Measurements from ENCODE around the gene ATP6AP1. TPM values are rescaled to one million over a fixed set of nuclear protein-coding genes. Genes with fewer than 3 reads are reported as not detected.
"Not testable (repeated sequence)": the region's sequence is repeated elsewhere in the genome, so short reads cannot be mapped to it uniquely, and the experiment has no call there.

ATP6AP1 gene, protein sequence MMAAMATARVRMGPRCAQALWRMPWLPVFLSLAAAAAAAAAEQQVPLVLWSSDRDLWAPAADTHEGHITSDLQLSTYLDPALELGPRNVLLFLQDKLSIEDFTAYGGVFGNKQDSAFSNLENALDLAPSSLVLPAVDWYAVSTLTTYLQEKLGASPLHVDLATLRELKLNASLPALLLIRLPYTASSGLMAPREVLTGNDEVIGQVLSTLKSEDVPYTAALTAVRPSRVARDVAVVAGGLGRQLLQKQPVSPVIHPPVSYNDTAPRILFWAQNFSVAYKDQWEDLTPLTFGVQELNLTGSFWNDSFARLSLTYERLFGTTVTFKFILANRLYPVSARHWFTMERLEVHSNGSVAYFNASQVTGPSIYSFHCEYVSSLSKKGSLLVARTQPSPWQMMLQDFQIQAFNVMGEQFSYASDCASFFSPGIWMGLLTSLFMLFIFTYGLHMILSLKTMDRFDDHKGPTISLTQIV
- 100 to 1,000 TPM; 144 to 170 (median 166) TPM for polyA plus RNA-seq (ENCODE audit: insufficient read length in 3 of 3)
- long read RNA-seq, donor 1, transcript ATP6AP1-201 (10 exons, 2,099 nt), result major isoform, 66 of 76 reads
- long read RNA-seq, donor 1, partial matches to known transcripts, result 7 of 76 reads
- long read RNA-seq, donor 1, other reads (novel, unspliced or antisense), result 0 of 76 reads
- long read RNA-seq, donor 2, transcript ATP6AP1-201 (10 exons, 2,099 nt), result major isoform, 89 of 156 reads
- long read RNA-seq, donor 2, partial matches to known transcripts, result 65 of 156 reads
- long read RNA-seq, donor 2, other reads (novel, unspliced or antisense), result 0 of 156 reads
- long read RNA-seq, donor 3, transcript ATP6AP1-201 (10 exons, 2,099 nt), result major isoform, 42 of 125 reads
- long read RNA-seq, donor 3, partial matches to known transcripts, result 83 of 125 reads
- long read RNA-seq, donor 3, other reads (novel, unspliced or antisense), result 0 of 125 reads
- long read RNA-seq, donor 4, transcript ATP6AP1-201 (10 exons, 2,099 nt), result major isoform, 55 of 74 reads
- long read RNA-seq, donor 4, partial matches to known transcripts, result 17 of 74 reads
- long read RNA-seq, donor 4, other reads (novel, unspliced or antisense), result 0 of 74 reads
- long read RNA-seq, donor 5, transcript ATP6AP1-201 (10 exons, 2,099 nt), result major isoform, 40 of 76 reads
- long read RNA-seq, donor 5, partial matches to known transcripts, result 35 of 76 reads
- long read RNA-seq, donor 5, other reads (novel, unspliced or antisense), result 0 of 76 reads
- long read RNA-seq, donor 6, transcript ATP6AP1-201 (10 exons, 2,099 nt), result major isoform, 56 of 100 reads
- long read RNA-seq, donor 6, partial matches to known transcripts, result 38 of 100 reads
- long read RNA-seq, donor 6, other reads (novel, unspliced or antisense), result 0 of 100 reads
- long read RNA-seq, donor 7, transcript ATP6AP1-201 (10 exons, 2,099 nt), result major isoform, 64 of 159 reads
- long read RNA-seq, donor 7, partial matches to known transcripts, result 94 of 159 reads
- long read RNA-seq, donor 7, other reads (novel, unspliced or antisense), result 0 of 159 reads
- long read RNA-seq, donor 8, transcript ATP6AP1-201 (10 exons, 2,099 nt), result major isoform, 18 of 44 reads
- long read RNA-seq, donor 8, partial matches to known transcripts, result 26 of 44 reads
- long read RNA-seq, donor 8, other reads (novel, unspliced or antisense), result 0 of 44 reads
- long read RNA-seq, donor 9, transcript ATP6AP1-201 (10 exons, 2,099 nt), result major isoform, 52 of 160 reads
- long read RNA-seq, donor 9, transcript ATP6AP1-209 (9 exons, 2,079 nt), result minor isoform, 9 of 160 reads
- long read RNA-seq, donor 9, partial matches to known transcripts, result 99 of 160 reads
- long read RNA-seq, donor 9, other reads (novel, unspliced or antisense), result 0 of 160 reads
- long read RNA-seq, donor 10, transcript ATP6AP1-201 (10 exons, 2,099 nt), result major isoform, 41 of 128 reads
- long read RNA-seq, donor 10, partial matches to known transcripts, result 85 of 128 reads
- long read RNA-seq, donor 10, other reads (novel, unspliced or antisense), result 0 of 128 reads
- long read RNA-seq, donor 11, transcript ATP6AP1-201 (10 exons, 2,099 nt), result major isoform, 40 of 88 reads
- long read RNA-seq, donor 11, partial matches to known transcripts, result 48 of 88 reads
- long read RNA-seq, donor 11, other reads (novel, unspliced or antisense), result 0 of 88 reads
- long read RNA-seq, donor 12, transcript ATP6AP1-209 (9 exons, 2,079 nt), result minor isoform, 6 of 146 reads
- long read RNA-seq, donor 12, transcript ATP6AP1-201 (10 exons, 2,099 nt), result major isoform, 85 of 146 reads
- long read RNA-seq, donor 12, partial matches to known transcripts, result 55 of 146 reads
- long read RNA-seq, donor 12, other reads (novel, unspliced or antisense), result 0 of 146 reads
- long read RNA-seq, donor 13, transcript ATP6AP1-201 (10 exons, 2,099 nt), result major isoform, 30 of 39 reads
- long read RNA-seq, donor 13, partial matches to known transcripts, result 8 of 39 reads
- long read RNA-seq, donor 13, other reads (novel, unspliced or antisense), result 0 of 39 reads
- long read RNA-seq, donor 14, transcript ATP6AP1-201 (10 exons, 2,099 nt), result major isoform, 95 of 151 reads
- long read RNA-seq, donor 14, partial matches to known transcripts, result 52 of 151 reads
- long read RNA-seq, donor 14, other reads (novel, unspliced or antisense), result 0 of 151 reads
- long read RNA-seq, donor 15, transcript ATP6AP1-201 (10 exons, 2,099 nt), result major isoform, 85 of 134 reads
- long read RNA-seq, donor 15, partial matches to known transcripts, result 47 of 134 reads
- long read RNA-seq, donor 15, other reads (novel, unspliced or antisense), result 0 of 134 reads
- long read RNA-seq, donor 16, transcript ATP6AP1-201 (10 exons, 2,099 nt), result major isoform, 64 of 88 reads
- long read RNA-seq, donor 16, partial matches to known transcripts, result 21 of 88 reads
- long read RNA-seq, donor 16, other reads (novel, unspliced or antisense), result 0 of 88 reads

- DNase-seq, result peak; percentile 89
Observed at GRCh38 chrX:154428176-154429171, at the start of gene ATP6AP1. Gene ATP6AP1 (plus strand): TSS chrX:154428677. CDS start chrX:154428693, 16 bp downstream.

- DNase-seq, result peak; percentile 96
Observed at GRCh38 chrX:154378799-154379568, 49.5 kb upstream of the ATP6AP1 start, which contains the start of gene EMD. Gene EMD (plus strand): TSS chrX:154379295. CDS start chrX:154379485, 190 bp downstream.

GRCh38 chrX:154379569-154379951, 48.9 kb upstream of the ATP6AP1 start:
- DNase-seq, result no peak

DNA sequence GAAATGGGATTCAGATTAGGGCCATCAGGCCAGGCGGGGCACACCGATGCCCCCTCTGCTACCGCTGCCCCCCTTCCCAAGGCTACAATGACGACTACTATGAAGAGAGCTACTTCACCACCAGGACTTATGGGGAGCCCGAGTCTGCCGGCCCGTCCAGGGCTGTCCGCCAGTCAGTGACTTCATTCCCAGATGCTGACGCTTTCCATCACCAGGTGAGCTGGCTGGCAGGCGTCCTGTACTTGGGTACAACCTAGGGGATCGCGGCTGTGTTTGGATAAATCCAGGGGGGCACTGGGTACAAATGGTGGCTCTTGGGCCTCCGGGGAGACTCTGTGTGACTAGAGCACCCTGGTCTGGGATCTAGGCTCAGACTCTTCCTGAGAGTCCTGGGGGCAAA, 48.3 kb upstream of the ATP6AP1 start:
- DNase-seq, result no peak

- no peak for DNase-seq
Observed at GRCh38 chrX:154380787-154381186, 47.7 kb upstream of the ATP6AP1 start.

- no peak for DNase-seq
Observed at GRCh38 chrX:154381271-154381670, 47.2 kb upstream of the ATP6AP1 start.

GRCh38 chrX:154382483-154383069, 45.9 kb upstream of the ATP6AP1 start:
- no peak for DNase-seq

DNA sequence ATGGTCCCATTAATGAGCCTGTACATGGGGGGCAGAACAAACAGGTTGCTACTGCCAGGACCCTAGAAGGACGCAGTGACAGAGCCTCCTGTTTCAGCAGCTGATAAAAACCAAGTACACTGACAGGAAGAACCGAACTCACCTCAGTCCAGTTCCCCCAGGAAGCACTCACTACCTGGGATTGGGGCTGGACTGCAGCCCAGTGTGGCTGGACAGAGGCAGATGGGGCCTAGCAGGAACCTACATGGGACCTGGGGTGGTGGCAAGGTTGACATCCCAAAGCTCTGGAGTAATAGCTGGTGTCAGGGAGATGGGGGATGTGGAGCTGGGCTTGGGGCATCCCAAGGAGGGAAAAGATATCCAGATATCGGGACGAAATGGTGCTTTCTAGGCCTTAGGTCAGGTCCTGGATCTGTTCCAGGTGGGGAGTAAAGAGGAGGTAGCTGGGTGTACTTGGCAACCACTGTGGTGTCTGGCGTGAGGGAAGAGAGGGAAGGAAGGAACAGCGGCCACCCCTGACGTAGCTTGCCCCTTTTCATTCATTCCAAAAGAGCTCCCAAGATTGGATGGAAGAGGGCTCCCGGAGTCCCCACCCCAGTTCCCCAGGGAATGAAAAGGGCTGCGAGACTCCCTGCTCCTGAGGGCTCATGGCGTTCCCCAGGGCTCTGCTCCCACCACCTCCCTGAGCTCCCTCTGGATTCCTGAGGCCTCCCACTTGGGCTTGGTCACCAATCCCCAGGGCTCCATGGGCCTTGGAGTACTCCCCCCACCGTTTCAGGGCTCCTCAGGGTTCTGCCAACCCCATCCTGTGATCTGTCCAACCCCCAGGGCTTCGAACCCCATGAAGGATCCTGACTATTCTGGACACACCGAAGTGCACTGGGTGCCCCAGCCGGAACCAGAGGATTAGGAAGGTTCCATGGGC, 44.9 kb upstream of the ATP6AP1 start:
- no peak for DNase-seq

DNA sequence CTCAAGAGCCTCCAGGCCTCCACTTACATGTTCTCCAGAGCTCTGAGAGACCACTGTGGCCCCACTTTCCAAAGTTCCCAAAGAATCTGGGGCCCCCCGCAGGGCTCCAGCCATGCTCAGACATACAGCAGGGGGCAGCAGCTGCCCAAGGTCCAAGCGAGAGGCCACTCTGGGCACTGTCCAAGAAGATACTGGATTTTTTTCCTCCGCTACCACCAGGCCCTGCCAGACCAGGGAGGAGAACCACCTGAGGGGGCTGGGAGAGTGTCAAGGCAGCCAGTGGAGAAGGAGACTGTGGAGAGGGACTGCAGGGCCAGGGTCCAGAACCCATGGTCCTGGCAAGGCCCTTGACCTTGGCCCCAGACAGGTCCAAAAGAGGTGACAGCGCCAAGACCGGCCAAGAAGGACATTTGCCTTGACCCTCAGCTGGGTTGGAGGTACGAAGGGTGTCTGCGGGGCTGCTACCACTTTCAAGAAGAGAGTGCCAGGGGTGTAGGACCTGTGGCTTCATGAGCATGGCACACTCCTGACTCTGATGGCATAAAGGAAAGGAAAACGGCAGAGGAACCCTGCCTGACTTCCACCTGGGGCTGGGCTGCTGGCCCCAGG, 44.1 kb upstream of the ATP6AP1 start:
- DNase-seq, result no peak

DNA sequence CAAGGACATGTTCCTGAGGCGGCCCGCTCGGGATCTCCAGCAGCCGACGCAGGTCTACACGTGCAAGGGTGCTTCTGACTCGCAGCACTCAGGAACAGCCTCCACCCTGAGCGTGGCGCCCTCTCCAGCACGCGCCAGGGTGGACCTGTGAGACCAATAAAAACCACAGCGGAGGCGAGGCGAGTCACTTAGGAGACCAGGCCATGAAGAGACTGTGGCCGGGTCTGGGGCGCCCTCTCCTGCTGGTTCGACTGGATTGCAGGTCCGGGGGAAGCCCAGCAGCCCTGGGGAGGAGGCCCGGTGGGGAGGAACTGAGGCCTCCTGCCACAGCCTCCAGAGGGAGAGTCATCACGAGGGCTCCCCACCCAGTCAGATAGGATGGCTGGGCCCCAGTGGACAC, 40.4 kb upstream of the ATP6AP1 start:
- DNase-seq, result not testable (repeated sequence)

DNA sequence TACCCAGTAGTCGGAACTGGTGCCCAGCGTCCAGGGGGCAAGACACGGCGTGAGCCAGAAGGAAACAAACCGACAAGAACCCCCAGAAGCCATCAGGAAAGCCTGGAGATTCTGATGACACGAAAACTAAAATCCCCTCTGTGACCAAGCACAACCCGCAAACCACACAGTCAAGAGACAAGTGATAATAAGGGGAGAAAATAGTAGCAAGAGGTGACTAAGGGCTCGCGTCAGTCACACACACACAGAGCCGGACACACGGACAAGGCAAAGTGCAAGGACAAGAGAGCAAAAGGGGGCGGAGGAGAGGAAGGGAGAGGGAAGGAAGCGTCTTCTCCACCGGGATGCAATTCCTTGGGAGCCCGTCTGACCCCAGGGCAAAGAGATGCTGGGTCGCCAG, 39.8 kb upstream of the ATP6AP1 start:
- not testable (repeated sequence) for DNase-seq

DNA sequence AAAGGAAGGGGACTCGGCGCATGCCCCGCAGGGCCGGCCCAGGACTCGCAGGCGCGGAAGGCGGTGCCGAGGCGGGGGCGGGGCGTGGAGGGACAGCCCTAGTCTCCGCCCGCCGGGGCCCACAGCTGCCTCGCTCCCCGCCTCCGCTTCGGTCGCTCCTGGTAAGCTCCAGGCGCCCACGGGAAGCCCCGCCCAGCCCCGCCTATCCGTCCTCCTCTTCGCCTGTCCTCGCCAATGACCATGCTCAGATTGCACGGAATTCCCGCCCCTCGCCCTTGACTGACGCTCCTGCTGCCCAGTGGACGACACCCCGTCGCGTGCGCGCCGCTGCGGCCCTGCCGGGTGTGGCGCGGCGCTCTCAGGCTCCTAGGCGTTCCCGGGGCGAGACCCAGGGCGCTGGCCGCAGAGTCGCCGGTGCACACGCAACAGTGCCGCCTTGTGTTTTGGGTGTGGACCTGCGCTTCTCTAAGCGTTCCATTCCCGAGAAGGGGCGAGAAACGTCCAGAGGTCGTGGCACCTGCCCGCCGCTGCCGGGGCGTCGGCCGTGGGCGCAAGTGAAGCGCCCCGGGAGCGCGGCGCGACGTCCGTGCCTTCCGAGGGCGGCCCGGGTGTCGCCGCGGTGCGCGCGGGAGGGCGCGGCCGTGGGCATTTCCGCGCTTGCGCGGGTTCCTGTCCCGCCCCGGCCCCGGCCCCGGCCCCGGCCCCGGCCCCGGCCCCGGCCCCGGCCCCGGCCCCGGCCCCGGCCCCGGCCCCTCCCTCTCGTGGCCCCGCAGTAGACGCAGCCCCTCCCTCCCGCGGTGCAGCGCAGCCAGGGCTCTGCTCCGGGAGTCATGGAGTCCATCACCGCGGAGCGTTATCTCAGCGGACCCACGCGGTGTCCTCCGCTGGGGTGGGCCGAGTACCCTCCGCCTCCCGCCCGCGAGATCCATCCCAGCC, 38.4 kb upstream of the ATP6AP1 start:
- not testable (repeated sequence) for DNase-seq

- not testable (repeated sequence) for DNase-seq
Observed at GRCh38 chrX:154396363-154396762, 32.1 kb upstream of the ATP6AP1 start.
